ENCODE measurements around the gene SCUBE3. TPM values are rescaled to one million over a fixed set of nuclear protein-coding genes. Genes with fewer than 3 reads are reported as not detected.

SCUBE3 gene
- total and polyA plus RNA-seq, 2 of the 8 experiments (the other 6 are each of a cell fraction or from before 2014, with no cell fraction given) = 0.80 to 1.0 TPM

DNA sequence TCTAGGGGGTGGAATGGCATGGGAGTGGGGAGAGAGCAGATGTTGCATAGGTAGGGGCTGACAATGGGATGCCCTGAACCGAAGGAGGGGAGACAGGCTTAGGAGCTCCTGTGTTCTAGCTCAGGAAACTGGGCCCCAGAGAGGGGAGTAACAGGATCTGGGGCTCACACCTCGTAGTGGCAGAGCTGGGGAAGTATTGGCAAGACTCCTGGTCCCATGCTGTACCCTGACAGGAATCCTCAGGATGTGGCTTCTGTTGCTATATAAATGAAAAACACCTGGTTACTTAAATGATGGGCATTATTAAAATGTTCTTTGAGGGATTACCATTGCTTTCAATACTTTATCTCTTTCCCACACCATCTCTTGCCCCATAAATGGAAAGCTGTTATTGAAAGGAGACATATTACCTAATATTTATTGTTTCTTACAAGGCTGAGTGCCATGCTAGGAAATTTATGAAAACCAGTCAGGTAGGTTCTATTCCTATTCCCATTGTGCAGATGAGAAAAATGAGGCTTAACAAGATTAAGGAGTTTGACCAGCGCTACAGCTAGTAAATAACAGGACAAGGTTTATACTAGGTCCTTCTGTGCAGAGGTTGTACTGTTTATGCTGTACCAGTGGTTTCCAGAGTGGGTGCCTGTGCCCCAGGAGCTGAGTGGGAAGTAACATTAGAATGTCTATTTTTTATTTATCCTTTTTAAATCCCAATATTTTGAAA, 37.3 kb upstream of the SCUBE3 start:
- Histone ChIP-seq H3K4me3 (ENCODE audit: extremely low read depth in 1 of 4, insufficient read depth in 2 of 4, low read depth in 3 of 4, low read length in 4 of 4) (no peak overlapping the region), H3K79me2 (ENCODE audit: control insufficient read depth in 1 of 2, insufficient read depth in 2 of 2, low read length in 2 of 2) (no peaks in the 10 kb centered on the region), H2AK5ac (ENCODE audit: low read depth, low read length) (no peak overlapping the region), H3K23ac (ENCODE audit: insufficient read length) (no peak overlapping the region), H3K27ac (ENCODE audit: low read depth, low read length) (no peak overlapping the region), H3K4me2 (ENCODE audit: insufficient read depth in 1 of 2, low read depth in 2 of 2, low read length in 2 of 2) (no peak overlapping the region), H3K14ac (ENCODE audit: insufficient read length) (no peak overlapping the region), H2BK20ac (ENCODE audit: low read length) (no peak overlapping the region), H3K27me3 (replicated peaks in 1 of 4; ENCODE audit: control insufficient read depth in 3 of 4, extremely low read depth in 1 of 4, insufficient read depth in 3 of 4, low read length in 3 of 4) (peaks cover 0 to under 1% (median 0%) of the 10 kb centered on the region in 4 experiments; a peak in 4 of 7 replicates), H3K4ac (replicated peaks; ENCODE audit: insufficient read length, low read depth, low read length) (no peak overlapping the region), H2AFZ (ENCODE audit: low read length) (no peak overlapping the region), H3K18ac (ENCODE audit: extremely low read depth, low read length) (no peak overlapping the region), H4K5ac (ENCODE audit: insufficient read length, low read depth, low read length) (no peak overlapping the region), H3K36me3 (ENCODE audit: control insufficient read depth in 2 of 4, insufficient read depth in 4 of 4, low read length in 3 of 4) (no peaks in the 10 kb centered on the region), H2BK5ac (ENCODE audit: low read depth, low read length) (no peak overlapping the region), H3K4me1 (replicated peaks in 1 of 4; ENCODE audit: control insufficient read depth in 3 of 4, insufficient read depth in 4 of 4, low read length in 3 of 4) (no peaks in the 10 kb centered on the region; a peak in 2 of 7 replicates), H4K20me1 (replicated peaks in 1 of 2; ENCODE audit: control insufficient read depth in 1 of 2, insufficient read depth in 2 of 2, low read length in 2 of 2) (no peaks in the 10 kb centered on the region), H2BK12ac (ENCODE audit: low read depth, low read length) (no peak overlapping the region), H3K9me3 (ENCODE audit: insufficient read depth in 2 of 2, low read depth in 1 of 2, low read length in 1 of 2) (no peaks in the 10 kb centered on the region), H3K56ac (replicated peaks; ENCODE audit: insufficient read length, low read depth, low read length) (no peak overlapping the region), H4K8ac (ENCODE audit: extremely low read depth, insufficient read depth, low read length) (no peak overlapping the region), H3K9ac (replicated peaks in 1 of 4; ENCODE audit: extremely low read depth in 1 of 4, low read depth in 3 of 4, low read length in 3 of 4) (no peak overlapping the region), H3K79me1 (ENCODE audit: low read depth, low read length) (no peaks in the 10 kb centered on the region), H4K91ac (replicated peaks; ENCODE audit: insufficient read length, low read length) (no peak overlapping the region), H2BK15ac (ENCODE audit: low read length) (no peak overlapping the region), H3K23me2 (ENCODE audit: low read depth, low read length) (no peaks in the 10 kb centered on the region), H2BK120ac (replicated peaks; ENCODE audit: low read depth, low read length) (no peak overlapping the region)
- POLR2A ChIA-PET (ENCODE audit: partially characterized antibody) = no interaction called here
- CTCF ChIA-PET (ENCODE audit: partially characterized antibody) = interaction anchor here (0.7 to 1.6 kb wide), 10 partner anchors 11 to 169 kb away, joined by 3 to 6 read pairs (median 4); no protein-coding TSS in a partner anchor
- no peak for DNase-seq (ENCODE audit: low read depth in 1 of 2, low spot score in 2 of 2)
- 78% methylated on average over 3 of the region's 3 CpGs; no CpG with 5 or more reads in 1 of the 2 experiments for WGBS, 2 experiments (ENCODE audit: extremely low coverage in 1 of 2, insufficient coverage in 1 of 2, insufficient read length in 1 of 2, insufficient replicate concordance in 2 of 2, low coverage in 1 of 2, low lambda C conversion rate in 2 of 2, missing lambda C conversion rate in 1 of 2)
- no peak for FAIRE-seq
- TF ChIP-seq CEBPB (IDR thresholded peaks at IDR 0.05; ENCODE audit: low read depth, low read length) = no peak
- no peak for TF ChIP-seq CBX5 (IDR thresholded peaks at IDR 0.05; ENCODE audit: low read depth, low read length)
- TF ChIP-seq, protein P1, sequence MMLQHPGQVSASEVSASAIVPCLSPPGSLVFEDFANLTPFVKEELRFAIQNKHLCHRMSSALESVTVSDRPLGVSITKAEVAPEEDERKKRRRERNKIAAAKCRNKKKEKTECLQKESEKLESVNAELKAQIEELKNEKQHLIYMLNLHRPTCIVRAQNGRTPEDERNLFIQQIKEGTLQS (IDR thresholded peaks at IDR 0.05; ENCODE audit: insufficient read depth, low read depth, low read length) = no peak
- no peak for TF ChIP-seq TBP (IDR thresholded peaks at IDR 0.05; ENCODE audit: low read depth, low read length)
- TF ChIP-seq, protein P2, sequence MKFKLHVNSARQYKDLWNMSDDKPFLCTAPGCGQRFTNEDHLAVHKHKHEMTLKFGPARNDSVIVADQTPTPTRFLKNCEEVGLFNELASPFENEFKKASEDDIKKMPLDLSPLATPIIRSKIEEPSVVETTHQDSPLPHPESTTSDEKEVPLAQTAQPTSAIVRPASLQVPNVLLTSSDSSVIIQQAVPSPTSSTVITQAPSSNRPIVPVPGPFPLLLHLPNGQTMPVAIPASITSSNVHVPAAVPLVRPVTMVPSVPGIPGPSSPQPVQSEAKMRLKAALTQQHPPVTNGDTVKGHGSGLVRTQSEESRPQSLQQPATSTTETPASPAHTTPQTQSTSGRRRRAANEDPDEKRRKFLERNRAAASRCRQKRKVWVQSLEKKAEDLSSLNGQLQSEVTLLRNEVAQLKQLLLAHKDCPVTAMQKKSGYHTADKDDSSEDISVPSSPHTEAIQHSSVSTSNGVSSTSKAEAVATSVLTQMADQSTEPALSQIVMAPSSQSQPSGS (IDR thresholded peaks at IDR 0.05; ENCODE audit: low read length) = no peak
- TF ChIP-seq CBX8 (IDR thresholded peaks at IDR 0.05; ENCODE audit: borderline replicate concordance, low read depth, low read length) = no peak
- TF ChIP-seq RXRA (IDR thresholded peaks at IDR 0.05; ENCODE audit: insufficient read depth, low read depth, low read length) = no peak
- no peak for TF ChIP-seq GABPA (IDR thresholded peaks at IDR 0.05; ENCODE audit: borderline replicate concordance, insufficient read depth, low read length)
- no peak for TF ChIP-seq TAF1 (IDR thresholded peaks at IDR 0.05; ENCODE audit: low read depth, low read length)
- no peak for TF ChIP-seq POLR2AphosphoS5 (IDR thresholded peaks at IDR 0.05; ENCODE audit: low read depth, low read length)
- no peak for TF ChIP-seq CHD2 (IDR thresholded peaks at IDR 0.05; ENCODE audit: low read length)

Measured in H1 (cell line).